Glutamatergic neuron (in vitro differentiated cells): Measurements from ENCODE around the gene LAMB3. TPM values are rescaled to one million over a fixed set of nuclear protein-coding genes. Genes with fewer than 3 reads are reported as not detected.
A peak's percentile ranks its signal among the peaks of the same experiment; 100 is the strongest.

Experiments
- DNase-seq: peaks from one replicate; pipeline ENCODE4 v3.0.0; 2022
- H3K27ac Mint-ChIP-seq: one replicate; pipeline ENCODE4 v1.8.0; 2020; ENCODE audit warnings: mild to moderate bottlenecking, mixed read lengths, inconsistent platforms; ENCODE audit not compliant: unreplicated experiment
- H3K27me3 Mint-ChIP-seq: one replicate; pipeline ENCODE4 v1.8.0; 2020; ENCODE audit warnings: mild to moderate bottlenecking, moderate library complexity, mixed read lengths, inconsistent platforms; ENCODE audit not compliant: unreplicated experiment
- H3K36me3 Mint-ChIP-seq: one replicate; pipeline ENCODE4 v1.8.0; 2020; ENCODE audit warnings: mild to moderate bottlenecking, mixed read lengths, inconsistent platforms; ENCODE audit not compliant: unreplicated experiment
- H3K4me1 Mint-ChIP-seq: one replicate; pipeline ENCODE4 v1.8.0; 2020; ENCODE audit warnings: mild to moderate bottlenecking, low read depth, mixed read lengths, inconsistent platforms; ENCODE audit not compliant: unreplicated experiment
- H3K4me3 Mint-ChIP-seq: one replicate; pipeline ENCODE4 v1.8.0; 2020; ENCODE audit warnings: mild to moderate bottlenecking, mixed read lengths, inconsistent platforms; ENCODE audit not compliant: unreplicated experiment
- H3K9me3 Mint-ChIP-seq: one replicate; pipeline ENCODE4 v1.8.0; 2020; ENCODE audit warnings: mild to moderate bottlenecking, moderate library complexity, mixed read lengths, inconsistent platforms; ENCODE audit not compliant: unreplicated experiment
- total RNA-seq: library from RNA; stranded (reverse); fragmentation: NEBNext Ultra II Directional; extraction: Animal tissue kit (Norgen Biotek cat#: 25700); gene quantifications from one replicate; pipeline ENCODE4 v1.2.1, GENCODE V29; 2021; ENCODE audit not compliant: unreplicated experiment
- TF ChIP-seq, protein P1 (sequence below): fragments of 200-600 bp; sonication (generic); IDR thresholded peaks from one replicate; pipeline ENCODE4 v1.5.0; 2021; ENCODE audit not compliant: partially characterized antibody, unreplicated experiment

The LAMB3 gene
- total RNA-seq, 1 donor from 2014 or later: 0.54 TPM

DNA sequence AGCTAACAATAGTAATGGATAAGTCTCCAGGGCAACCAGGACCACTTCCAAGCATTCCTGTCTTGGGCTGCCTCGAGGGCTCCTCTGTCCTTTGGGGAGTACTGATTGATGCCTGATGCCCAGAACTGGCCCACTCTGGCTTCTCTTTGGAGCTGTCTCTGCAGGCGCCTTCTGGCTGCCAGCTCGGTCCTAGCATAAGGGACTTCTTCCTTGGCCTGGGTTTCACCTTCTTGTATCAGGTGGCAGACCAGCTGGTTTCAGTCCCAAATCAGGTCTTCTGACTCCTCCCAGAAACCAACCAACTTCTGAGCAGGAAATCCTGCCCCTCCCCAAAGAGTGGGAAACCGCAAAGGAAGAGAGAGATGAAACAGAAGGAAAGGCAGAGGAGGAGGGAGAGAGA, 33.6 kb upstream of the LAMB3 start:
- no peak overlapping the region for H3K4me3 Mint-ChIP-seq
- DNase-seq: no peak
- no peak overlapping the region for H3K27ac Mint-ChIP-seq
- H3K27me3 Mint-ChIP-seq: no peaks in the 10 kb centered on the region
- no peaks in the 10 kb centered on the region for H3K9me3 Mint-ChIP-seq
- no peaks in the 10 kb centered on the region for H3K36me3 Mint-ChIP-seq
- TF ChIP-seq, protein P1, sequence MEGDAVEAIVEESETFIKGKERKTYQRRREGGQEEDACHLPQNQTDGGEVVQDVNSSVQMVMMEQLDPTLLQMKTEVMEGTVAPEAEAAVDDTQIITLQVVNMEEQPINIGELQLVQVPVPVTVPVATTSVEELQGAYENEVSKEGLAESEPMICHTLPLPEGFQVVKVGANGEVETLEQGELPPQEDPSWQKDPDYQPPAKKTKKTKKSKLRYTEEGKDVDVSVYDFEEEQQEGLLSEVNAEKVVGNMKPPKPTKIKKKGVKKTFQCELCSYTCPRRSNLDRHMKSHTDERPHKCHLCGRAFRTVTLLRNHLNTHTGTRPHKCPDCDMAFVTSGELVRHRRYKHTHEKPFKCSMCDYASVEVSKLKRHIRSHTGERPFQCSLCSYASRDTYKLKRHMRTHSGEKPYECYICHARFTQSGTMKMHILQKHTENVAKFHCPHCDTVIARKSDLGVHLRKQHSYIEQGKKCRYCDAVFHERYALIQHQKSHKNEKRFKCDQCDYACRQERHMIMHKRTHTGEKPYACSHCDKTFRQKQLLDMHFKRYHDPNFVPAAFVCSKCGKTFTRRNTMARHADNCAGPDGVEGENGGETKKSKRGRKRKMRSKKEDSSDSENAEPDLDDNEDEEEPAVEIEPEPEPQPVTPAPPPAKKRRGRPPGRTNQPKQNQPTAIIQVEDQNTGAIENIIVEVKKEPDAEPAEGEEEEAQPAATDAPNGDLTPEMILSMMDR: no peak
- no peaks in the 10 kb centered on the region for H3K4me1 Mint-ChIP-seq

DNA sequence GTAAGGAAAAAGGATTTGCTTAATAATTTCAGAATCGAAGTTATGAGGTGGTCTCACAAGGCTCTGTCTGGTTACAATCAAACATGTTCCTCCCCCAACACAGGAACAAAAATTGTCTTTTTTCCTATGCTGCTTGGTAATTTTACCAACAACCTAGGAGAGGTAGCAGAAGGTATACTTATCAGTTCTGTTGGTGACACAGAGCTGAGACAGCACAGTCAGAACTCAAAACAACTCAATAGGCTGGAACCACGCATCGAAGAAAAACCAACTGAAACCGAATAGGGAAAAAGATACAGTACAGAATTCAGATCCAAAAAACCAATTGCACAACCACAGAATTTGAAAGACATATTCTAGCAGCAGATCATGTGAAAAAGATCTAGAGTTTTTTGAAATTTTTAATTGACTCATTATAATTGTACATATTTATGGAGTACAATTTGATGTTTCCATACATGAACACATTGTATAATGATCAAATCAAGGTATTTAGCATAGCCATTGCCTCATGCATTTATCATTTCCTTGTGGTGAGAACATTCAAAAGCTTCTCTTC, 26.8 kb upstream of the LAMB3 start:
- H3K27ac Mint-ChIP-seq: no peak overlapping the region
- TF ChIP-seq, protein P1: no peak
- H3K27me3 Mint-ChIP-seq: peaks cover 21% of the 10 kb centered on the region
- DNase-seq: no peak
- H3K36me3 Mint-ChIP-seq: no peaks in the 10 kb centered on the region
- H3K9me3 Mint-ChIP-seq: no peaks in the 10 kb centered on the region
- H3K4me1 Mint-ChIP-seq: peaks cover 5% of the 10 kb centered on the region
- no peak overlapping the region for H3K4me3 Mint-ChIP-seq

DNA sequence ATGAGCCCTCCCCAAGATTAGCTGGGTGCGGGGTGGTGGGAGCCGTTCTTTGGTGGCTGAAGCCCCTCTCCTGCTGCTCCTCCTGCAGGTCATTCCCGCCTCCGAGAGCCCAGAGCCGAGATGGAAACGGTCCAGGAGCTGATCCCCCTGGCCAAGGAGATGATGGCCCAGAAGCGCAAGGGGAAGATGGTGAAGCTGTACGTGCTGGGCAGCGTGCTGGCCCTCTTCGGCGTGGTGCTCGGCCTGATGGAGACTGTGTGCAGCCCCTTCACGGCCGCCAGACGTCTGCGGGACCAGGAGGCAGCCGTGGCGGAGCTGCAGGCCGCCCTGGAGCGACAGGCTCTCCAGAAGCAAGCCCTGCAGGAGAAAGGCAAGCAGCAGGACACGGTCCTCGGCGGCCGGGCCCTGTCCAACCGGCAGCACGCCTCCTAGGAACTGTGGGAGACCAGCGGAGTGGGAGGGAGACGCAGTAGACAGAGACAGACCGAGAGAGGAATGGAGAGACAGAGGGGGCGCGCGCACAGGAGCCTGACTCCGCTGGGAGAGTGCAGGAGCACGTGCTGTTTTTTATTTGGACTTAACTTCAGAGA, 23.4 kb upstream of the LAMB3 start:
- peak; percentile 60 for DNase-seq
- no peaks in the 10 kb centered on the region for H3K9me3 Mint-ChIP-seq
- H3K4me1 Mint-ChIP-seq: peaks cover 5% of the 10 kb centered on the region
- H3K36me3 Mint-ChIP-seq: peaks cover 5% of the 10 kb centered on the region
- TF ChIP-seq, protein P1: no peak
- H3K27me3 Mint-ChIP-seq: peaks cover 24% of the 10 kb centered on the region
- peak overlapping the region; percentile 88 for H3K4me3 Mint-ChIP-seq
- H3K27ac Mint-ChIP-seq: no peak overlapping the region

DNA sequence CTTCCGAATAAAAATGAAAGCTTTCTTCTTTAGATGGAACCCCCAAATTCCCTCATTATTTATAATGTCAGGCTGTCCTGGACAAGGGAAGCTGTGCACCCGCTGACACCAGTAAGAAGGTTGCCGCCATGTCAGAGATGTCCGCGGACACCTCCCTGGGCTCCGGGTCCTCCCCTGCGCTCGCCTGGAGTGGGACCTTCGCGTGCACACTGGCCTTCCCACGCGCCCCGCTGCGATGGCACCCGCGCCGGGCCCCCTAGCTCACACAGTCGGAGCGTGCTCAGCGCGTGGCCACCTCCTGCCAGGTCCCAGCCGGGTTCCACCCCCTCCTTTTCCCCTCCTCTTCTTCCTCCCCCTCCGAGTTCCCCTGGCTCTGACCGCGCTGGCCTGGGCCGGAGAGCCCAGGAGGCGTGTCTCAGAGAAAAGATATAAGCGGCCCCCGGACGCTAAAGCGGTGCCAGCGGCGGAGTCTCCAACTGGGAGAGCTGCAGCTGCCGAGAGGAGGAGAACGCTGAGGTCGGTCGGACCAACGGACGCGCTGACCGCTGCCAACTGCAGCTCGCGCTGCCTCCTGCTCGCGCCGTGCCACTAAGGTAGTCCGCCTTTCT, 22.8 kb upstream of the LAMB3 start, which contains the start of gene G0S2:
TSS of gene G0S2 (plus strand) at position 456 of the 608 bp plus-strand sequence. CDS start 273 bp downstream, outside the sequence.
- Mint-ChIP-seq H3K36me3 (peaks cover 5% of the 10 kb centered on the region), H3K27ac (peak within 1 kb of the TSS; percentile 4), H3K4me1 (peaks cover 5% of the 10 kb centered on the region), H3K9me3 (no peaks in the 10 kb centered on the region), H3K4me3 (peak within 1 kb of the TSS; percentile 88), H3K27me3 (peaks cover 24% of the 10 kb centered on the region)
- peak; percentile 50 for DNase-seq
- TF ChIP-seq, protein P1: no peak
